ENCODE measurements around the gene ESPN.
"Not testable (repeated sequence)": the region's sequence is repeated elsewhere in the genome, so short reads cannot be mapped to it uniquely, and the experiment has no call there.

The ESPN gene

DNA sequence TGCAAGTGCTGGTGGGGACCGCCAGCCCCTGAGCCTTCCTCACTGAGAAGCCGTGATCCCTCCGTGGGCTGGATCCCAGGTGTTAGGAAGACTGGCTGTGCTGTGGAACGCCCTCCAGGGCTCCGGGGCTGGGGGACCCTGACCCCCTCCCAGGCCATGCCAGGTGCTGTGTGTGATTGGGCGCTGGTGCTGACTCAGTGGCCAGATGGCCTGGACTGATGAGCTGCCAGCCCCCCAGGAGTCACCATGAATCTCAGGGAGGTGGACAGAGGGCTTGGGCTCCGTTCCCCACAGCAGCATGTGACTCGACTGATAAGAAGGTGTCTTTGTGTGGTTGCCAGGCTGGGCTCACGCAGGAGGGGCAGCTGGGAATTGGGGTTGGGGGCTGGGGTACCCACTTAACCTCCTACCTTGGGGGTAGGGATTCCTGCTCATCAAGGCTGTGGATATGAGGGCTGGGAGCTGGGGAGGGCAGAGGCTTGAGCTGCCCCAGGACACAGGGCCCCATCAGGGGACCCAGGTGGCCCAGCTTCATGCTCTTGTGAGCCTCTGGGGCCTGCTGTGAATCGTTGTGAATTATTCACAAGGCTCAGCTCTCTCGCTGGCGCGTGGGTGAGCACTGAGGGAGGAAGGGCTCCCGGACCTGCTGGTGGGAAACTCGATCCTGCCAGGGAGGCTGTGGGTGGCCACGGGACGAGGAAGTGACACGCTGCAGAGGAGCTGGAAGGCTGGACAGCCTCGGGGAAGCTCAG is 5.3 kb downstream of the ESPN start:
- DNase-seq: not testable (repeated sequence)

GRCh38 chr1:6431645-6432579 is 7.3 kb downstream of the ESPN start:
- DNase-seq: not testable (repeated sequence)

GRCh38 chr1:6434186-6434585 is 9.6 kb downstream of the ESPN start:
- DNase-seq: no peak

DNA sequence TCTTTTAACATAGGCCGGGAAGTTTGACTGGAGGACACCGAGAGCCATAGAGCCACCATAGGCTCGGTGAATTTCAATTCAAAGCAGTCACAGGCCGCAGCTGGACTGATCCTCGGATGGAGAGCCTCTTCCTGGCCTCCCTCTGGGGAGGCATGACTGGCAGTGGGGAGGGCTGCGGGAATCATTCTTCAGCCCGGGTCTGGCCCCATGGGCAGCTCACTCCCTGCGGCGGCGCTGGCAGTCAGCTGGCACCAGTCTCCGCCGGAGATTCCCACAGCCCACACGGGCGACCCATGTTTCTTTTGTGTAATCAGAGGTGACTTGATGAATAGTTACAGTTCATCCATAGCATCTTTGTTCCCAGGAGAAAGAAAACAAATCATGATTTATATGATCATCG is 10.6 kb downstream of the ESPN start:
- no peak for DNase-seq

DNA sequence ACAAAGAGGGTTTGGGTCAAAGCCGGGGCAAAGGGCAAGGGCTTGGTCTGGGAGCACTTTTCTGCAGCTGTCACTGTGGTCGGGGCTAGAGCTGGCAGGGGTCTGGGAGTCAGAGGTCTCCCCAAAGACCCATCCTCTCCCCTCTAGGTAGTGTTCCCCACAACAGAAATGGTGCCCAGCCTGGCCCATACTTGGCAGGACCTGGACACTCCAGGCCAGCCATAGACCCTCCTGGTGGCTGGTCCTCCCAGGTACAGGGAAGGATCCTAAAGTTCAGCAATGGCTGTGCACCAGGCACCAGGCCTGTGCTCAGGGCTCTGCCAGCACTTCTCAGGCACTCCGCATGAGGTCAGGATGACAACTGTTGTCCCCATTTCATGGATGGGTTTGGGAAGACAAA is 11.0 kb downstream of the ESPN start:
- DNase-seq: no peak

GRCh38 chr1:6436277-6436676 is 11.7 kb downstream of the ESPN start:
- not testable (repeated sequence) for DNase-seq

- peak; percentile 61 for DNase-seq
Measured at GRCh38 chr1:6437012-6437700, 12.6 kb downstream of the ESPN start.

- no peak for DNase-seq
Measured at GRCh38 chr1:6438047-6438525, 13.5 kb downstream of the ESPN start.

DNA sequence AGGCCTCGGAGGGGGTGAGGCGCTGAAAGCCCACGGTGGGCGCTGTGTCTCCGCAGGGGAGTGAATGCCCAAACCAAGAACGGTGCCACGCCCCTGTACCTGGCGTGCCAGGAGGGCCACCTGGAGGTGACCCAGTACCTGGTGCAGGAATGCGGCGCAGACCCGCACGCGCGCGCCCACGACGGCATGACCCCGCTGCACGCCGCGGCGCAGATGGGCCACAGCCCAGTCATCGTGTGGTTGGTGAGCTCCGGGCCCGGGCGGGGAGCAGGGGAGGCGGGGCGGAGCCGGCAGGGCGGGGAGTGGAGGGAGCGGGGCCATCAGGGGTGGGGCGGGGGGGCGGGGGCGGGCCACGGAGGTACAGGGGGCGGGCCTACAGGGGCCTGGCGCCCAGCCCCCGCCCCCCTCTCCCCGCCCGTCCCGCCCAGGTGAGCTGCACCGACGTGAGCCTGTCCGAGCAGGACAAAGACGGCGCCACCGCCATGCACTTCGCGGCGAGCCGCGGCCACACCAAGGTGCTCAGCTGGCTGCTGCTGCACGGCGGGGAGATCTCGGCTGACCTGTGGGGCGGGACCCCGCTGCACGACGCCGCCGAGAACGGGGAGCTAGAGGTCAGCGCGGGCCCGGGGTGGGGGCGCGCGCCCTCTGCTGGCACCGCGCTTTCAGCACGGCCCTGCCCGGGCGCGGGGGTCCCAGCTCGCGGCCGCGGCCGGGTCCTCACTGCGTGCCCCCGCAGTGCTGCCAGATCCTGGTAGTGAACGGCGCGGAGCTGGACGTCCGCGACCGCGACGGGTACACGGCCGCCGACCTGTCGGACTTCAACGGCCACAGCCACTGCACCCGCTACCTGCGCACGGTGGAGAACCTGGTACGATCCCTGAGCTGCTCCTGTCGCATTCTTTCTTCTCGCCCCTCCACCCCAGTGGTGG is 15.9 kb downstream of the ESPN start:
- peak; percentile 62 for DNase-seq

- DNase-seq: no peak
Measured at GRCh38 chr1:6441586-6441985, 17.0 kb downstream of the ESPN start.

- DNase-seq: no peak
Measured at GRCh38 chr1:6443339-6444115, 19.0 kb downstream of the ESPN start.

GRCh38 chr1:6444377-6444776 is 19.8 kb downstream of the ESPN start:
- no peak for DNase-seq

GRCh38 chr1:6445062-6445763 is 20.6 kb downstream of the ESPN start:
- DNase-seq: no peak

DNA sequence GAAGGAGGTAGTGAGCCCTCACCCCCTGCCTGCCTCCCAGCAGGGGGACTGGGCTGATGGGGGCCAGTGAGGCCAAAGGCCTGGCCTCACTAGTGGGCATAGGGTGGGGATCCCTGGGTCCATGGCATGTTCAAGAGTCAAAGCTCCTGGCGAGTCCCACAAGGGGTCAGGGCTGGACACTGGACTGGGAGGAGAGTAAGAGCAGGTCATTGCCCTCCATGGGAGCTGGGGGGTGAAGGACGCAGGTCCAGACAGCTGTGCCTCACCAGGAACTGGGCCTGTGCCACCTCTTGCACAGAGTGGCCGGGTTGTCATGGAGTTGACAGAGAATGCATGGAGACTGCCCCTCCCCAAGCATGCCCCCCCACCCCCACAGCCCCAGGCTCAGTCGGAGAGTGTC is 21.4 kb downstream of the ESPN start:
- DNase-seq: not testable (repeated sequence)

GRCh38 chr1:6446665-6447015 is 22.1 kb downstream of the ESPN start:
- DNase-seq: no peak

DNA sequence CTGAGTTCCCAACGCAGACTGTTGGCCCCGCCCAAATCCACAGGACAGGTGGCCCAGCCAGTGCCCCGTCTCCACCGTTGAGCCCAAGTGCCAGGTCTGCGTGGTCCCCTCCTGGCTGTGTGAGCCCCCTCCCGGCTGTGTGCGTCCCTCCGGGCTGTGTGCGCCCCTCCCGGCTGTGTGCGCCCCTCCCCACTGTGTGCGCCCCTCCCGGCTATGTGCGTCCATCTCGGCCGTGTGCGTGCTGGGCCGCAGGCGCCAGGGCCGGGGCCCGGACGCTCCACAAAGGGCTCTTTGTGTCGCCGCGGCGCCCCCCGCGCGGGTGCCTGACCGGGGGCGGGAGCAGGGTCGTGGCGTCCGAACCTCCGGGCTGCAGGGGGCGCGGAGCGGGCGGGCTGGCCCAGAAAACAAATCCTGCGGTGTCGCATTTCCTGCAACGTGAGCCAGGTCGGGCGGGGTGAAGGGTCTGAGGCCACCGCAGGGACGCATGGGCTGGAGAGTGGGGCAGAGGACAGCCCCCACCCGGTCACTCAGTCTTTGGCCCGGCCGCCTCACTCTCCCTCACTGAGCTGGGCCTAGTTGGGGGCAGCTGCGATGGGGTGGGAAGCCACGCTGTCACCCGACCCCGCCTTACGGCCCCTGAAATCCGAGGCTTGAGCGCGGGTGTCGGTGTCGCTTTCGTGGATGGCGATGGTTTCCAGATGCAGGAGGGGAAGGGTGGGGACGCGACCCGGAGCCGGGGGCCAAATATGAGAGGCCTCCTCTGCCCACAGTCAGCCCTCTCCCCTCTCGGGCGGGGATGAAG is 22.6 kb downstream of the ESPN start:
- DNase-seq: no peak

- no peak for DNase-seq
Measured at GRCh38 chr1:6447818-6448748, 23.5 kb downstream of the ESPN start.

DNA sequence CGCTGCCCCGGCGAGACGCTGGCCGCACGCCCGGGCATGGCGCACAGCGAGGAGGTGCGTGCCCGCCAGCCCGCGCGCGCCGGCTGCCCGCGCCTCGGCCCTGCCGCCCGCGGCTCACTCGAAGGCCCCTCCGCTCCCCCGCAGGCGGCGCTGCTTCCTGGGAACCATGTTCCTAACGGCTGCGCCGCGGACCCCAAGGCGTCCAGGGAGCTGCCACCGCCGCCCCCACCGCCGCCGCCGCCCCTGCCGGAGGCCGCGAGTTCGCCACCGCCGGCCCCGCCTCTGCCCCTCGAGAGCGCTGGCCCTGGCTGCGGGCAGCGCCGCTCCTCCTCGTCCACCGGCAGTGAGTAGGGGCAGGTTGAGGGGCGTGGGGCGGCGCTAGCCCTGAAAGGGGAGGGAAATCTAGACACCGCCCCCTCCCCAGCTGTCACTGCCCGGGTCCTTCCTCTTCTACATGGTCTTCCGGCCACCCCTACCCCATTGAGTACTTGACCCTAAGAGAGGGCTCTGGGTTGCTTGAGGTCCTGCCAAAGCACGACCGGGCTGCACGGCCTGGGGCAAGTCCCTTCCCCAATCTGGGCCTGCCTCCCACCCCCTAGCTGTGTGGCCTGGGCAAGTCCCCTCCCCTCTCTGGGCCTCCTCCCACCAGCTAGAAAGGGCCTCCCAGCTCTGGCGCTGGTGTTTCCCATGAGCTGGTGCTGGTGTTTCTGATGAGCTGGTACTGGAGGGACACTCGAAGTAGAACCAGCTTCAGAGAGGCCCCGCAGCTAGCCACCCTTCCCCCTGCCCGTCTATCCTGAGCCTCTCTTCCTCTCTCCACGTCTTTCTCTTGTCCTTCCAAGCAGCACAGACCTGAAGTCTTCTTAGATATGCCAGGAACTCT is 24.4 kb downstream of the ESPN start:
- DNase-seq: peak; percentile 24
